LNCAP (cell line): ENCODE measurements around the gene NEK3.

Experiments used
- CTCF ChIP-seq: fragments of 450-650 bp; IDR thresholded peaks from 2 replicates; pipeline ENCODE4 v1.5.1; 2017; ENCODE audit warnings: mild to moderate bottlenecking

NEK3 gene

DNA sequence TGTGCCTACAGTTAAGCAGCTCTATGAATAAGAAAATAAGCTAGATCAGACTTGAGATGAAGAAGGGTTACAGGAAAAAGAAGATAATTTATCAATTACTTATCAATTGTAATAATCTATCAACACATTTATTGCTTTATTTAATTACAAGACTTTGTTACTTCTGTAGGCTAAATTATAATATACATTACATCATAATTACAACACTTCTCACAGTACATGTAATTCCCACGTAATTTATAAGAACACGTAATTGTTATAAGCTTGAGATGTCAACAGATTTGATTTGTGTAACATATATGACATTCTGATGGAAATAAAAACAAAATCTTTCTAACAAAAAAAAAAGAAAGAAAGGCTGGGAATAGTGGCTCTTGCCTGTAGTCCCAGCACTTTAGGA lies 67.3 kb downstream of the NEK3 start:
- no peak for TF ChIP-seq CTCF

GRCh38 chr13:52091473-52091872 lies 67.9 kb downstream of the NEK3 start:
- TF ChIP-seq CTCF, result no peak

- TF ChIP-seq CTCF, result no peak
Observed at GRCh38 chr13:52085421-52085820, 74.0 kb downstream of the NEK3 start.
